Pulmonary artery endothelial cell (primary cell): ENCODE measurements around the gene EME2. TPM values are rescaled to one million over a fixed set of nuclear protein-coding genes. Genes with fewer than 3 reads are reported as not detected.
"Not testable (repeated sequence)": the region's sequence is repeated elsewhere in the genome, so short reads cannot be mapped to it uniquely, and the experiment has no call there.

ENCODE experiments used
- DNase-seq: peaks from one replicate; pipeline ENCODE4 v3.0.0-alpha.2; 2011; ENCODE audit warnings: low read depth, low spot score
- total RNA-seq: library from RNA; depleted of rRNA; stranded (reverse); fragments of >200 nt; gene quantifications from 2 replicates; pipeline ENCODE4 v1.2.3, GENCODE V29; 2014

The EME2 gene
- total RNA-seq, 1 donor from 2014 or later = 5.9 TPM

GRCh38 chr16:1790611-1791255 is 18.1 kb downstream of the EME2 start:
- DNase-seq = no peak

DNA sequence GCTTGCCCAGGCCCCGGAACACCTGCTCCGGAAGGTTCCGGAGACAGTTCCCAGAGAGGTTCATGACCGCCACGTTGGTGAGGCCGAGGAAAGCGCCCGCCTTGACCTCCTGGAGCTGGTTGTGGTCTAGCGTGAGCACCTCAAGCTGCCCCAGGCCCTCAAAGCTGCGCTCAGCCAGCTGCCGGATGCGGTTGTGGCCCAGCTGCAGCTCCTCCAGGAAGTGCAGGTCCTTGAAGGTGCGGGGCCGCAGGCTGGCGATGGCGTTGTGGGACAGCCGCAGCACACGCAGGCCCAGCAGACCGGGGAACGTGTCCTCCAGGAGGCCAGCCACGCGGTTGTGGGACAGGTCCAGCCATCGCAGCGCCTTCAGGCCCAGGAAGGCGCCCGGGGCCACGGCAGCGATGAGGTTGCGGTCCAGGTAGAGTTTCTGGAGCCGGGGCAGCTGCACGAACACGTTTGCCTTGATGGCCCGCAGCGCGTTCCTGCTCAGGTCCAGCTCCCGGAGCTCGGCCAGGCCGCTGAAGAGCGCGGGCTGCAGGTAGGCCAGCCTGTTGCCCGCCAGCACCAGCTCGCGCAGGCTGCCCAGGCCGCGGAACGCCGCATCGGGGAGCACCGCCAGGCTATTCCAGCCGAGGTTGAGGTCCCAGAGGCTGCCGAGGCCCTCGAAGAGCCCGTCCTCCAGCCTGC is 18.8 kb downstream of the EME2 start:
- DNase-seq = no peak

GRCh38 chr16:1791943-1792812 is 19.6 kb downstream of the EME2 start:
- no peak for DNase-seq

DNA sequence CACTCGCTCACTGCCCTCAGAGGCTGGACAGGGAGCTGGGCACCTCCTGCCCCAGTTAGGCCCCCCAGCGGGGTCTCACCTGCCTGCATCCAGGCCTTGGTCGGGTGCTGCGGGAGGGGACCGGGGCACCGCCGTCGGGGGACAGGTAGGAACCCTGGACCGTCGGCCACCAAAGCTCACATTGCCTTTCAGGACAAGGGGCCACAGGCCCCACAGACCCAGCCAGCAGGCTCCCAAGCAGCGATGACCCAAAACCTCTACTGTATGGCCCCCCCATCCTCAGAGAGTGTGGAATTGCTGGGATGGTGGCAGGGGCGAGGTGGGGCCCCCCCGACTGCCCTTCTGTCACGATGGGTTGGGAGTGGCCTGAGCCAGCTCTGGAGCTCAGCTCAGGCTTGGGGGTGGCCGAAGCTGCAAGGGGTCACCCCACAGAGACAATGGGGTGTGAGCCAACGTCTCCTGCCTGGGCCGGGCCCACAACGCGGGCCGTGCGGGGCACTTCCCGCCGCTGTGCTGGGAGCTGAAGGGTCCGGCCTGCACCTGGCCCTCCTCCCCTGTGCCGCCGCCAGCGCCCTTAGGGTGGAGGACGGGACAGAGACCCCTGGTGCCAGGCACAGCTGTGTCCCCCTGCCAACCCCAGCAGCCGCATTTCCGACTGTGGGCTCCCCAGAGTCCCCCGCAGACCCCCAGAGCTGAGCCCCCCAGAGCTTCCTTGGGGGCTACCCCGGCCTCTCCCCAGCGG is 20.4 kb downstream of the EME2 start:
- no peak for DNase-seq

DNA sequence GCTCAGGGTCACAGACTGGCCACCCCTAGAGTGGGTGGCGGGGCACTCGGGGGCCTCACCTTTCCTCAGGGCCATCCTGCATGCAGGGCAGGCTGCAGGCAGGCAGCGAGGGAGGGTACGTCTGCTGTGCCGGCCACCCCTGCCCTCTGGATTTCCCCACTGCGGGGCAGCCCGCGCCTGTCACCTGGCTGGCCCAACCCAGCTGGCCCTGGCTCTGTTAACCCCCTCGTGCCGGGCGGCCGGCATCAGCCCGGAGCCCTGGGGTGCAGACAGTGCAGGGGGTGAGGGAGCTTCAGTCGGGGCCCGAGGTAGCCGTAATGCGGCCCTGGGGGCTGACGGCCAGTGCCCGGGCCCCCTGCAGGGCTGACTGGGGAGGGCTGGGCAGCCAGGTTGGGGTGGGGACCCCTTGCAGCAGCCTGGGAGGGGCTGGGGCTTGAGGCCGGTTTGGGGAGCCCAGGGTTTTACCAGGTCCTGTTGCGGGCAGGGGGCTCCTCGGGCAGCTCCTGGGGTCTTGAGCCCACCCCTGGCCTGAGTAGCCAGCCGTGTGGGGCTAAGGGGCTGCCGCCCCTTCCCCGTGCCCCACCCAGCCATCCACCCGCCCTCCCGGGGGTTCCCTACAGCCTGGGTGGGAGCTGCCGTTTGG is 21.1 kb downstream of the EME2 start, which contains the start of gene IGFALS:
IGFALS (minus strand) TSS at position 128 of the 643 bp plus-strand sequence; CDS start at position 75, 53 bp downstream.
- no peak for DNase-seq

DNA sequence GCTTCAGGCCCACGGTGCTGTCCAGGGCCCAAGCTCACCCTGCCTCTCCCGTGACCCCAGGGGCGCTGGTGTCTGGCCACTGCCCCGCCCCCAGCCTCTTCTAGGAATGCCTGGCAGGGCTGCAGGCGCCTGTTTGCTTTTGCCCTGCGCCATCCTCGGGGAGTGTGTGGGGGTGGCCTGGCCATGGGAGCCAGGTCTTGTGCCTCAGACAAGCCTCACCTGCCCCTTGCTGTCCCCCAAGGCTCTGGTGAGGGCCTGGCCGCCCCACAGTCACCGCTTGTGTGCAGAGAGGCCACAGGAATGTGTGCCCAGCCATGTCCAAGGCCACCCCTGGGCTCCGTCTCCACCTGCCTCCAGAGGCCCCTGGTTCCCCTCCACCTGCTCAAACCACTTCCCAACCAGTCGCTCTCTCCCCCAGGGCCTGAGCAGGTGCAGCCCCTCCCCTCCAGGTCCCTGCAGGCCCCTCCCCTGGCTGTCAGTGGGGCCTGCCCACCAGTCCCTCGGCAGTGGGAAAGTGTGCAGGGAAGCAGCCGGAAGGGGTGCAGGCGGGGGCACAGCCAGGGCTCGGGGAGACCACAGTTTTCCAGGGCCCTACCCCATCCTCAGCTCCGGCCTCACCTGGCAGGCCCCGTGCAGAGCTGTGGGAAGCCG is 21.7 kb downstream of the EME2 start:
- DNase-seq = no peak

DNA sequence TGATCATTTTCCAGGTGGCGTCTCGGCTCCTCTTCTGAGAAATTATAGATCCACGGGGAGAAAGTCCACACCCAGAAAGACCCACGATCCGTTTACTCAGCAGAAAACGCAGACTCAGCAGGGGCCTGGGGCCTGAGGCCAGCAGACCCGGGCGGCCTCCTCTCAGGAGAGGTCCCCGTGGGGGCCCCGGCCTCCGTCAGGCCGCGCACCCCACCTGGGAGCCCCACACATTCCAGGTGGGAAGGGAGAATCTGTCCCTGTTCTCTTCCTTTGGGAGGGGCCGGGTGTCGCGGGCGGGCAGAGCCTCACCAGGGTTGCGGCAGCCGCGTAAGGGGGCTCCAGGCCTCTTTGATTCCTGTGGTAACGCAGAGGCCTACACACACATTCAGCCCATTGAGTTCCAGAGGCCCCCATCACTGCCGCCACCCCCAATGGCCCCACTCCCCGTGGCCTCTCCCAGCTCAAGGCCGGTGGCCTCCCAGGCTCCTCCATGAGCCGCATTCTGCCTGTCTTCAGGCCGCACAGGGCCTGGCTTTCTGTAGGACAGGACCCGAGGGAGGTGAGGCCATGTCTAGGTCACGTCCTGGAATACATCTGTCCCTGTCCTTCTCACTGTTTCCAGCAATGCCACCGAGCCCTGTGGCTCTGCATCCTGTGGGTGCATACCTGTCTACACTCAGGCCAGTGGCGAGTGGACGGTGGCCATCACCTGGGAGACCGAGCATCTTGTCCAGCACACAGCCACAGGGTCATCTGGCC is 22.5 kb downstream of the EME2 start:
- no peak for DNase-seq

GRCh38 chr16:1799263-1799662 is 26.7 kb downstream of the EME2 start:
- not testable (repeated sequence) for DNase-seq

DNA sequence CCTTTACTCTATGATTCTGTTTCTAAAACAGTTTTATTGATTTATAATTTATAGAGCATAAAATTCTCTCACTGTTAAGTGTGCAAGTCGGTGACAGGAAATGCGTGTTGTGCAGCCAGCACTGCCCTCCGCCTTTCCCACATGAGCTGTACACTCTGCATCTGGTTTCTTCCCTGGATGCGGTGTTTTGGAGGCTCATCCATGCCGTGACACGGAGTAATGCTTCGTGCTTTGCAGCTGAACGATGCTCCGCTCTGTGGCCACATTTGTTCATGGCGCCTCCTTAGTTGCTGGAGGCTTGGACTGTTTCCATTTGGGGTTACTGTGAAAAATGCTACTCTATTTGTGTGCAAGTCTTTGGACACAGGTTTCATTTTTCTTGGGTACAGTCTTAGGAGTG is 28.1 kb downstream of the EME2 start:
- no peak for DNase-seq

GRCh38 chr16:1807626-1808025 is 35.0 kb downstream of the EME2 start:
- no peak for DNase-seq

DNA sequence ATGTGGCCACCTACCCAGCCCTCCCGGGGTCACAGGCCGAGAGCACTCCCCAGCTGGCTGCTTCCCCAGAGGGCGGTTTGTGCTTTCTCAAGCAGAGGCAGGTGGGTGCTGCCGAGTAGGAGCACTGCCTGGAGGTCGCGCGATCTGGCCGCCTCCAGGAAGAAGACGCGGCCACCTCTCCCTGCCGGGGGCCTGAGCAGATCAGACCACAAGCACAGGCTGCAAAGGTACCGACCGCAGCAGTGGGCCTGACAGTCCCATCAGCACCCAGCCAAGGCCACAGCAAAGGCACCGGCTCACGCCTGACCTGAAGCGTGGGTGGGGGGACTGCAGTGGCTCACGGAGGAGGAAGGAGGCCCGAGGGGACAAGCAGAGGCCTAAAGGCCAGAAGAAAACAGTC is 36.1 kb downstream of the EME2 start:
- no peak for DNase-seq

GRCh38 chr16:1809281-1809801 is 36.7 kb downstream of the EME2 start:
- DNase-seq = no peak

GRCh38 chr16:1810106-1810505 is 37.5 kb downstream of the EME2 start:
- no peak for DNase-seq

DNA sequence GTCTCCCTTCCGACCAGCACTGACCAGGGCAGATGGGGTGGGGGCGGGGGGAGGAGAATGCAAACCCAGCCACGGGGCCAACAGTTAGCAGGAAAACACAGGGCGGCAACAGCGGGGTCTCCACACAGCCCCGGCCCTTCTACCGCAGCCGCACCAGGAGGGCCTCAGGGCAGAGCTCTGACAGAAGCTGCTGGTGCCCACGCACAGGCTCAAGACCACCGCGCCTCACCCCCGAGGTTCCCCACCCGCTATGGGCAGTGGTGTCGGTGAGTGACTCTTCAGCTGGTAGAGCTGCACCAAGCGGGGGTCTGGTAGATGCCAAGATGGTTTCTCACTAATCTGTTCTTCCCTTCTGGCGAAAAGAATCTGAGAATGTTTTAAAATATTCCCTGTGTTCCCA is 37.9 kb downstream of the EME2 start:
- no peak for DNase-seq

DNA sequence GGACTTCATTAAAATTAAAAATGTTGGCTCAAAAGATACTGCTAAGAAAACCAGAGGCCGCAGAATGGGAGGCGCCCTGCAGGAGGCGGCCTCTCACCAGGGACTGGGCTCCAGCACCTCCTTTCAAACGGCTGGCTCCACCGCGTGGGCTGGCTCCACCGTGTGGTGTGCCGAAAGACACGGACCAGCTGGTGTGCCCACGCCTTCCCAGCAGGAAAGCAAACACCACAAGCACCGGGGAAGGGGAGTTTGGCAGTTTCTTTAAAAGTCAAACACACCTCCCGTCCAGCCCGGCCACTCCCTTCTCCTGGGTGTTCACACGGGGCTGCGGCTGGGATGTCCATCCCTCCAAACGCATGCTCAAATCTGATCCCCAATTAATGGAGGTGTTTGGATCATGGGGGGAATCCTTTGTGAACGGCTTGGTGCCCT is 40.1 kb downstream of the EME2 start:
- DNase-seq = peak; percentile 33

DNA sequence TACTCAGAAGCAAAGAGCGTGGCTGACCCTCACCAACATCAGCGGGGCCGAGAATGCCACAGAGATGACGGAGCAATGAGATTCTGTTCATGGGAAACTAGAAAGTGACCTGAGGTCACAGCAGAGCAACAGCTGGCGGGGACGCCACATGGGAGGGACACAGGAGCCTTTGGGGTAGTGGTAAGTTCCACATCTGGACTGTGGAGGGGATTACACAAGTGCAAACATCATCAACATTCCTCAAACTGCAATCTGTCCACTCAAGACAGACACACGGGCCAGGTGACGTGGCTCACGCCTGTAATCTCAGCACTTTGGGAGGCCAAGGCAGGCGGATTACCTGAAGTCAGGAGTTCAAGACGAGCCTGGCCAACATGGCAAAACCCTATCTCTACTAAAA is 42.9 kb downstream of the EME2 start:
- no peak for DNase-seq

GRCh38 chr16:1816396-1817275 is 44.0 kb downstream of the EME2 start:
- no peak for DNase-seq

DNA sequence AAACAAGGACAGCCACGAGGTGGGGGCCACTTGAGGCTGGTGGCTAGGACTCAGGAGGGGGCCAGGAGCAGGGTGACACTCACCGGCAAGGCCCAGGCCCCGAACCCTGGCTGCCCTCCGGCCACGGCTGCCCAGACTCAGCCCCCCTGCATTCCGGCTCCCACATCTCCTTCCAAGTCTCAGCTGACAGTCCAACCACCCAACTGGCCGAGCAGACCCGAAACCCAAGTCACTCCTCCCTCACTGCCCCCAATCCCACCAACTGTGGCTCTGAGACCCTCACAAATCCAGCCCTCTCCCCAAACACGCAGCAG is 44.6 kb downstream of the EME2 start:
- DNase-seq = no peak

- no peak for DNase-seq
Observed at GRCh38 chr16:1817716-1818115, 45.1 kb downstream of the EME2 start.
